A549 (cell line): ENCODE data around the gene ASAP2. TPM values are rescaled to one million over a fixed set of nuclear protein-coding genes. Genes with fewer than 3 reads are reported as not detected.

Experiments
- ATAC-seq, 2 experiments: fragments of 200-7000 bp in 1 of 2; fragments of >200 bp in 1 of 2; cut with Nextera tagmentation in 1 of 2; cut with Tn5 transposase in 1 of 2; 3 replicates each; pipeline versions ENCODE4 v1.8.0 to v1.9.1; 2018 to 2020; ENCODE audit warnings: mild to moderate bottlenecking in 1 of 2, moderate library complexity in 1 of 2
- CTCF ChIA-PET: fragments of 300-600 bp; sonication (Branson Sonifier 250); formaldehyde crosslinking; extraction: SDS; loops from one replicate; lab custom pipeline; 2021; ENCODE audit warnings: antibody characterized with exemption, inconsistent platforms; lab: Yijun Ruan, JAX
- POLR2A ChIA-PET: fragments of 350-600 bp; formaldehyde crosslinking; extraction: SDS; loops from one replicate; lab custom pipeline; 2021; ENCODE audit warnings: antibody characterized with exemption, inconsistent platforms; lab: Yijun Ruan, JAX
- DNase-seq, 2 experiments: peaks; one replicate each; pipeline versions ENCODE4 v3.0.0 to v3.0.0-alpha.2; 2011 to 2016; ENCODE audit warnings: low read depth in 1 of 2, low spot score in 1 of 2
- FAIRE-seq: peaks from 2 replicates; lab custom pipeline; 2011; peaks lifted over from hg19 to GRCh38; lab: Jason Lieb, UNC
- H3K27ac ChIP-seq, 2 experiments: fragments of >200 bp; sonication (Bioruptor Twin); formaldehyde crosslinking; 3 replicates each; pipeline ENCODE4 v1.5.1; 2016 to 2017
- H3K4me1 ChIP-seq: fragments of >200 bp; sonication (Bioruptor Twin); formaldehyde crosslinking; 3 replicates; pipeline ENCODE4 v1.6.1; 2016
- H3K4me2 ChIP-seq: fragments of >200 bp; sonication (Bioruptor Twin); formaldehyde crosslinking; 3 replicates; pipeline ENCODE4 v1.6.1; 2016
- H3K4me3 ChIP-seq: fragments of >200 bp; sonication (Bioruptor Twin); formaldehyde crosslinking; 3 replicates; pipeline ENCODE4 v1.5.1; 2016
- H3K9me3 ChIP-seq: fragments of >200 bp; sonication (Bioruptor Twin); formaldehyde crosslinking; 3 replicates; pipeline ENCODE4 v1.6.1; 2016
- CBX8 ChIP-seq: fragments of 200-600 bp; sonication (generic); IDR thresholded peaks from 2 replicates; pipeline ENCODE4 v1.6.1; 2016
- EHMT2 ChIP-seq: fragments of 200-600 bp; sonication (generic); IDR thresholded peaks from 2 replicates; pipeline ENCODE4 v1.6.1; 2016; ENCODE audit warnings: antibody characterized with exemption, low read depth, mild to moderate bottlenecking, moderate library complexity
- EP300 ChIP-seq, 2 experiments: fragments of >200 bp; sonication (Bioruptor Twin); formaldehyde crosslinking; IDR thresholded peaks; 2 replicates in 1 of 2; 3 replicates in 1 of 2; pipeline ENCODE4 v1.6.1; 2016 to 2017
- ESRRA ChIP-seq: fragments of 150-350 bp; IDR thresholded peaks from 2 replicates; pipeline ENCODE4 v1.6.1; 2014; ENCODE audit warnings: mild to moderate bottlenecking, low read length, borderline replicate concordance
- FOSL2 ChIP-seq, 2 experiments: fragments of 450-650 bp in 1 of 2; fragments of >200 bp in 1 of 2; sonication (Bioruptor Twin) in 1 of 2; formaldehyde crosslinking; IDR thresholded peaks; 2 replicates each; pipeline versions ENCODE4 v1.5.0 to v1.6.1; 2016 to 2020; ENCODE audit warnings: mild to moderate bottlenecking in 1 of 2, moderate library complexity in 1 of 2
- GATA3 ChIP-seq: IDR thresholded peaks from 2 replicates; pipeline ENCODE4 v1.6.1; 2012; ENCODE audit warnings: borderline replicate concordance
- HDAC2 ChIP-seq: fragments of 200-600 bp; sonication (generic); IDR thresholded peaks from 2 replicates; pipeline ENCODE4 v1.6.1; 2016
- HEYL ChIP-seq: fragments of 250-450 bp; sonication (Bioruptor Pico); IDR thresholded peaks from 2 replicates; pipeline ENCODE4 v1.8.0; 2021; ENCODE audit warnings: mild to moderate bottlenecking, moderate library complexity
- HMGXB4 ChIP-seq: fragments of 250-450 bp; sonication (Bioruptor Pico); IDR thresholded peaks from 2 replicates; pipeline ENCODE4 v1.5.0; 2021; ENCODE audit warnings: mild to moderate bottlenecking, moderate library complexity, borderline replicate concordance
- HOXA7 ChIP-seq: fragments of 250-450 bp; sonication (Bioruptor Pico); IDR thresholded peaks from 2 replicates; pipeline ENCODE4 v1.5.0; 2020; ENCODE audit warnings: mild to moderate bottlenecking, moderate library complexity
- HOXB5 ChIP-seq: fragments of 250-450 bp; sonication (Bioruptor Pico); IDR thresholded peaks from 2 replicates; pipeline ENCODE4 v1.5.0; 2020; ENCODE audit warnings: mild to moderate bottlenecking, moderate library complexity
- JUN ChIP-seq, 2 experiments: fragments of >200 bp; sonication (Bioruptor Twin); formaldehyde crosslinking; IDR thresholded peaks; 2 replicates in 1 of 2; 3 replicates in 1 of 2; pipeline ENCODE4 v1.6.1; 2016 to 2017
- KDM1A ChIP-seq: fragments of 200-600 bp; sonication (generic); IDR thresholded peaks from 2 replicates; pipeline ENCODE4 v1.6.1; 2016; ENCODE audit warnings: low read depth, mild to moderate bottlenecking
- KDM5A ChIP-seq: fragments of 200-600 bp; sonication (generic); IDR thresholded peaks from 2 replicates; pipeline ENCODE4 v1.6.1; 2016; ENCODE audit warnings: antibody characterized with exemption, mild to moderate bottlenecking
- NR3C1 ChIP-seq: fragments of >200 bp; sonication (Bioruptor Twin); formaldehyde crosslinking; IDR thresholded peaks from 3 replicates; pipeline ENCODE4 v1.6.1; 2017
- PHF8 ChIP-seq: fragments of 200-600 bp; sonication (generic); IDR thresholded peaks from 2 replicates; pipeline ENCODE4 v1.6.1; 2016; ENCODE audit warnings: low read depth, mild to moderate bottlenecking, antibody characterized with exemption, moderate library complexity, borderline replicate concordance
- POLR2AphosphoS2 ChIP-seq: conservative IDR thresholded peaks from 2 replicates; pipeline ENCODE4 v1.6.1; 2012; ENCODE audit warnings: low read length, improper control_type of control experiment, inconsistent platforms
- RAD21 ChIP-seq, 2 experiments: fragments of >200 bp in 1 of 2; sonication (Bioruptor Twin) in 1 of 2; formaldehyde crosslinking in 1 of 2; IDR thresholded peaks in 1 of 2; conservative IDR thresholded peaks in 1 of 2; 2 replicates in 1 of 2; 3 replicates in 1 of 2; pipeline ENCODE4 v1.6.1; 2012 to 2018; ENCODE audit warnings: inconsistent platforms in 1 of 2
- RARB ChIP-seq: fragments of 250-450 bp; sonication (Bioruptor Pico); IDR thresholded peaks from 2 replicates; pipeline ENCODE4 v1.8.0; 2021; ENCODE audit warnings: mild to moderate bottlenecking, moderate library complexity
- RFX5 ChIP-seq: fragments of 450-650 bp; IDR thresholded peaks from 2 replicates; pipeline ENCODE4 v1.7.1; 2014; ENCODE audit warnings: antibody characterized with exemption, mild to moderate bottlenecking, moderate library complexity
- ZFP36 ChIP-seq: fragments of 450-650 bp; IDR thresholded peaks from 2 replicates; pipeline ENCODE4 v1.6.1; 2014; ENCODE audit warnings: borderline replicate concordance; ENCODE audit not compliant: partially characterized antibody
- ZNF302 ChIP-seq: fragments of 250-450 bp; sonication (Bioruptor Pico); IDR thresholded peaks from 2 replicates; pipeline ENCODE4 v1.9.0; 2021; ENCODE audit warnings: inconsistent platforms, mild to moderate bottlenecking, moderate library complexity
- ZSCAN20 ChIP-seq: fragments of 250-450 bp; sonication (Bioruptor Pico); IDR thresholded peaks from 2 replicates; pipeline ENCODE4 v1.8.0; 2022; ENCODE audit warnings: mild to moderate bottlenecking, moderate library complexity
- WGBS: methylation state at CpG from one replicate; pipeline ENCODE4 v1.1.6; 2017; ENCODE audit errors: missing lambda C conversion rate; 5-methylcytosine and 5-hydroxymethylcytosine counted together
- polyA plus RNA-seq, 4 experiments: library from polyadenylated mRNA; depleted of rRNA in 3 of 4; stranded (reverse); fragments of >200 nt; fragmentation: RNase III in 1 of 4; extraction: RNeasy Plus Mini Kit Qiagen cat#74134 plus additional on column Dnase treatment in 1 of 4; gene quantifications; 2 replicates in 3 of 4; 3 replicates in 1 of 4; pipeline ENCODE4 v1.2.3, GENCODE V29; 2011 to 2017
- TF ChIP-seq, protein P1 (sequence below): fragments of 250-450 bp; sonication (Bioruptor Pico); IDR thresholded peaks from 2 replicates; pipeline ENCODE4 v1.5.0; 2020; ENCODE audit warnings: low read depth, mild to moderate bottlenecking, moderate library complexity
- TF ChIP-seq, protein P2 (sequence below): fragments of >200 bp; sonication (Bioruptor Twin); formaldehyde crosslinking; IDR thresholded peaks from 2 replicates; pipeline ENCODE4 v1.6.1; 2016
- TF ChIP-seq, protein P3 (sequence below): IDR thresholded peaks from 2 replicates; pipeline ENCODE4 v1.6.1; 2012; ENCODE audit warnings: low read depth, borderline replicate concordance

The ASAP2 gene
- polyA plus RNA-seq, 2 of the 4 experiments (the other 2 are of a cell fraction) = 17.8 to 27.9 TPM

DNA sequence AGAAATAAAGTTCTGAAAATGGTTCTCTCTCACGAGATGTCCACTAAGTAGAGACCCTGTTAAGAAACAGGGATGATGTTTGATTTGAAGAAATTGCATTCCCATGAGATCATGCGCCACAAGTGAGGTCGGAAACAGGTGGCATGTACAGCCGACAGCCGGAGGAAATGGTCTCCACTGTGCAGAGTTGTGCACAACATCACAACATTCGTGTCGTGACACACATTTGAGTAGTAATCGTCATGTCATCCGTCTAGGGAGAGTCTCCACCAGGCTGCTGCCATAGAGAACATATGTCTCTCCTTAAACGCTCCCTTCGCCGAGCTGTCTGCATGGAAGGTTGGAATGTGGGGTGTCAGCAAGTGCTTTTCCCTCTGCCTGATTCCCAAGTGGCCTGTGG, 84.7 kb downstream of the ASAP2 start:
- peaks cover 37% of the 10 kb centered on the region for H3K4me1 ChIP-seq
- FAIRE-seq (no peak), DNase-seq (no peak), ATAC-seq (no peak)
- no peaks in the 10 kb centered on the region for H3K9me3 ChIP-seq
- no peak overlapping the region for H3K27ac ChIP-seq
- CTCF ChIA-PET = interaction anchor here (1.3 to 1.4 kb wide), 3 partner anchors 23 to 85 kb away, joined by 3 to 5 read pairs (median 4); partner anchors contain the start of gene ASAP2
- H3K4me3 ChIP-seq = no peak overlapping the region
- H3K4me2 ChIP-seq = no peak overlapping the region
- TF ChIP-seq NR3C1 (no peak), GATA3 (no peak), PHF8 (no peak), RFX5 (no peak), KDM5A (no peak), FOSL2 (IDR thresholded peaks at IDR 0.05) (no peak), FOSL2 (CRISPR knock-in tag; IDR thresholded peaks at IDR 0.05) (no peak), HOXA7 (no peak), KDM1A (no peak), ZSCAN20 (CRISPR knock-in tag) (no peak), RARB (CRISPR knock-in tag) (no peak), EHMT2 (no peak), RAD21 (conservative IDR thresholded peaks at IDR 0.05 in 1 of 2, IDR thresholded peaks at IDR 0.05 in 1 of 2) (no peak), HDAC2 (no peak), HEYL (no peak), ESRRA (no peak)
- TF ChIP-seq, protein P1, sequence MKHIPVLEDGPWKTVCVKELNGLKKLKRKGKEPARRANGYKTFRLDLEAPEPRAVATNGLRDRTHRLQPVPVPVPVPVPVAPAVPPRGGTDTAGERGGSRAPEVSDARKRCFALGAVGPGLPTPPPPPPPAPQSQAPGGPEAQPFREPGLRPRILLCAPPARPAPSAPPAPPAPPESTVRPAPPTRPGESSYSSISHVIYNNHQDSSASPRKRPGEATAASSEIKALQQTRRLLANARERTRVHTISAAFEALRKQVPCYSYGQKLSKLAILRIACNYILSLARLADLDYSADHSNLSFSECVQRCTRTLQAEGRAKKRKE = no peak
- TF ChIP-seq, protein P2, sequence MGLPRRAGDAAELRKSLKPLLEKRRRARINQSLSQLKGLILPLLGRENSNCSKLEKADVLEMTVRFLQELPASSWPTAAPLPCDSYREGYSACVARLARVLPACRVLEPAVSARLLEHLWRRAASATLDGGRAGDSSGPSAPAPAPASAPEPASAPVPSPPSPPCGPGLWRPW = no peak
- TF ChIP-seq, protein P3, sequence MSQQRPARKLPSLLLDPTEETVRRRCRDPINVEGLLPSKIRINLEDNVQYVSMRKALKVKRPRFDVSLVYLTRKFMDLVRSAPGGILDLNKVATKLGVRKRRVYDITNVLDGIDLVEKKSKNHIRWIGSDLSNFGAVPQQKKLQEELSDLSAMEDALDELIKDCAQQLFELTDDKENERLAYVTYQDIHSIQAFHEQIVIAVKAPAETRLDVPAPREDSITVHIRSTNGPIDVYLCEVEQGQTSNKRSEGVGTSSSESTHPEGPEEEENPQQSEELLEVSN = no peak
- WGBS = 90% methylated on average over 12 of the region's 12 CpGs
- POLR2A ChIA-PET = no interaction called here

DNA sequence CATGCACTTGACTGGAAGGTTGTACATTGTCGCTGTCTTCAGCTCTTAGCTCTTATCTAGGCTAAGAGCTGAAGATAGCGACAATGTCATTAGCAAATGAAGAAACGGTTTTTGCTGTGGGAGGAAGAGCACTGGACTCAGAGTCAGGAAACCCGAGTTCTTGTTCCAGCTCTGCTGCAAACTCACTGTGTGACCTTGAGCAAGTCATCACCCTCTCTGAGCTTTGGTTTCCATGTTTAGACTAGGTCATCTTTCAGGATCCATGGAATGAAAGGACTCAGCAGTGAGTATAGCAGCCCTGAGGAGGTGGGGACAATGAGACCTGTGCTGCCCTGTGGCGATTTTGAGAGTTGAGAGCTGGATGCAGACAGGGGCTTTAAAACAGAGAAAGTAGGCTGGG, 85.3 kb downstream of the ASAP2 start:
- 93% methylated on average over 5 of the region's 5 CpGs for WGBS
- Histone ChIP-seq H3K27ac (no peak overlapping the region), H3K9me3 (no peaks in the 10 kb centered on the region), H3K4me2 (no peak overlapping the region), H3K4me1 (peaks cover 32% of the 10 kb centered on the region), H3K4me3 (no peak overlapping the region)
- TF ChIP-seq HEYL (no peak), HOXB5 (CRISPR knock-in tag) (no peak), GATA3 (no peak), ZFP36 (no peak), HMGXB4 (no peak), POLR2AphosphoS2 (no peak), PHF8 (no peak), JUN (IDR thresholded peaks at IDR 0.05) (no peak), ZNF302 (CRISPR knock-in tag) (no peak), HOXA7 (no peak), RAD21 (conservative IDR thresholded peaks at IDR 0.05 in 1 of 2, IDR thresholded peaks at IDR 0.05 in 1 of 2) (no peak), EP300 (IDR thresholded peaks at IDR 0.05) (no peak), CBX8 (no peak), RARB (CRISPR knock-in tag) (no peak)
- DNase-seq (no peak), FAIRE-seq (no peak), ATAC-seq (no peak)
- POLR2A ChIA-PET = no interaction called here
- CTCF ChIA-PET = interaction anchor here (1.3 to 1.4 kb wide), 3 partner anchors 24 to 85 kb away, joined by 3 to 5 read pairs (median 4); partner anchors contain the start of gene ASAP2
